H9 (cell line): ENCODE measurements around the gene FAM161A. TPM values are rescaled to one million over a fixed set of nuclear protein-coding genes. Genes with fewer than 3 reads are reported as not detected.

Experiments
- DNase-seq: peaks from one replicate; pipeline ENCODE4 v3.0.0-alpha.2; 2017
- H2AFZ ChIP-seq: one replicate; pipeline ENCODE4 v1.6.1; 2013; ENCODE audit warnings: mild to moderate bottlenecking, low read length, control low read depth, moderate library complexity
- H2AK5ac ChIP-seq: 2 replicates; pipeline ENCODE4 v1.6.1; 2013; ENCODE audit warnings: low read length, control low read depth, mixed read lengths; ENCODE audit not compliant: insufficient read length
- H2BK120ac ChIP-seq: one replicate; pipeline ENCODE4 v1.6.1; 2013; ENCODE audit warnings: low read depth, mild to moderate bottlenecking, low read length, control low read depth, inconsistent platforms; ENCODE audit not compliant: poor library complexity, severe bottlenecking
- H2BK12ac ChIP-seq: 2 replicates; pipeline ENCODE4 v1.6.1; 2013; ENCODE audit warnings: low read length, control low read depth, mixed read lengths, low read depth; ENCODE audit not compliant: insufficient read length
- H2BK15ac ChIP-seq: 2 replicates; pipeline ENCODE4 v1.6.1; 2013; ENCODE audit warnings: low read depth, low read length, control low read depth
- H2BK20ac ChIP-seq: one replicate; pipeline ENCODE4 v1.6.1; 2013; ENCODE audit warnings: low read depth, mild to moderate bottlenecking, low read length, control low read depth, inconsistent platforms; ENCODE audit not compliant: poor library complexity, severe bottlenecking
- H2BK5ac ChIP-seq: 2 replicates; pipeline ENCODE4 v1.6.1; 2013; ENCODE audit warnings: low read length, control low read depth, mixed read lengths; ENCODE audit not compliant: insufficient read length
- H3K14ac ChIP-seq: 2 replicates; pipeline ENCODE4 v1.6.1; 2013; ENCODE audit warnings: low read length, control low read depth; ENCODE audit not compliant: insufficient read depth
- H3K18ac ChIP-seq: 2 replicates; pipeline ENCODE4 v1.6.1; 2013; ENCODE audit warnings: low read depth, mild to moderate bottlenecking, mixed read lengths, low read length, control low read depth; ENCODE audit not compliant: insufficient read length
- H3K23ac ChIP-seq: 2 replicates; pipeline ENCODE4 v1.6.1; 2013; ENCODE audit warnings: low read length, control low read depth, mixed read lengths, low read depth; ENCODE audit not compliant: insufficient read length
- H3K23me2 ChIP-seq: 2 replicates; pipeline ENCODE4 v1.6.1; 2013; ENCODE audit warnings: low read depth, mild to moderate bottlenecking, mixed read lengths, low read length, control low read depth; ENCODE audit not compliant: insufficient read length, poor library complexity, severe bottlenecking
- H3K27ac ChIP-seq: 2 replicates; pipeline ENCODE4 v1.5.1; 2013; ENCODE audit warnings: low read length, control low read depth, mixed read lengths, low read depth; ENCODE audit not compliant: insufficient read length
- H3K27me3 ChIP-seq: 2 replicates; pipeline ENCODE4 v1.6.1; 2013; ENCODE audit warnings: low read length, control low read depth, inconsistent platforms; ENCODE audit not compliant: insufficient read depth
- H3K4ac ChIP-seq: 2 replicates; pipeline ENCODE4 v1.6.1; 2013; ENCODE audit warnings: low read depth, mild to moderate bottlenecking, control low read depth, inconsistent platforms, low read length, moderate library complexity
- H3K4me1 ChIP-seq: 2 replicates; pipeline ENCODE4 v1.6.1; 2013; ENCODE audit warnings: low read length, control low read depth, inconsistent platforms; ENCODE audit not compliant: insufficient read depth
- H3K4me2 ChIP-seq: 2 replicates; pipeline ENCODE4 v1.6.1; 2013; ENCODE audit warnings: low read length, control low read depth, mixed read lengths; ENCODE audit not compliant: insufficient read length, insufficient read depth
- H3K56ac ChIP-seq: 2 replicates; pipeline ENCODE4 v1.6.1; 2013; ENCODE audit warnings: low read depth, mild to moderate bottlenecking, mixed read lengths, low read length, control low read depth; ENCODE audit not compliant: insufficient read length
- H3K79me1 ChIP-seq: 2 replicates; pipeline ENCODE4 v1.6.1; 2013; ENCODE audit warnings: low read depth, mild to moderate bottlenecking, moderate library complexity, low read length, control low read depth, inconsistent platforms; ENCODE audit not compliant: insufficient read depth, poor library complexity, severe bottlenecking
- H3K79me2 ChIP-seq: 2 replicates; pipeline ENCODE4 v1.6.1; 2013; ENCODE audit warnings: low read length, control low read depth, inconsistent platforms; ENCODE audit not compliant: insufficient read depth
- H3K9ac ChIP-seq: 2 replicates; pipeline ENCODE4 v1.6.1; 2013; ENCODE audit warnings: low read length, control low read depth, mixed read lengths; ENCODE audit not compliant: insufficient read length; ENCODE audit errors: extremely low read depth
- H3K9me3 ChIP-seq: one replicate; pipeline ENCODE4 v1.6.1; 2013; ENCODE audit warnings: low read depth, low read length, inconsistent platforms; ENCODE audit not compliant: control insufficient read depth
- H3T11ph ChIP-seq: one replicate; pipeline ENCODE4 v1.6.1; 2013; ENCODE audit warnings: mild to moderate bottlenecking, low read length, control low read depth, inconsistent platforms
- H4K20me1 ChIP-seq: one replicate; pipeline ENCODE4 v1.6.1; 2013; ENCODE audit not compliant: control insufficient read depth, insufficient read length, insufficient read depth
- H4K5ac ChIP-seq: 2 replicates; pipeline ENCODE4 v1.6.1; 2013; ENCODE audit warnings: low read depth, mild to moderate bottlenecking, mixed read lengths, low read length, control low read depth; ENCODE audit not compliant: insufficient read length
- H4K8ac ChIP-seq: replicated peaks from 2 replicates; pipeline ENCODE4 v1.6.1; 2013; ENCODE audit warnings: low read length, control low read depth, mixed read lengths, low read depth; ENCODE audit not compliant: insufficient read length
- H4K91ac ChIP-seq: 2 replicates; pipeline ENCODE4 v1.6.1; 2013; ENCODE audit warnings: low read depth, mild to moderate bottlenecking, moderate library complexity, mixed read lengths, low read length, control low read depth; ENCODE audit not compliant: insufficient read length
- H3K27ac Mint-ChIP-seq, 3 experiments: 2 replicates in 2 of 3; 3 replicates in 1 of 3; pipeline ENCODE4 v1.8.0; 2020 to 2021; ENCODE audit warnings: mixed read lengths in 3 of 3, mild to moderate bottlenecking in 1 of 3, moderate library complexity in 1 of 3
- H3K27me3 Mint-ChIP-seq: 2 replicates; pipeline ENCODE4 v1.8.0; 2021; ENCODE audit warnings: low read depth, mild to moderate bottlenecking, moderate library complexity, mixed read lengths
- H3K36me3 Mint-ChIP-seq, 3 experiments: 2 replicates in 2 of 3; 3 replicates in 1 of 3; pipeline ENCODE4 v1.8.0; 2020 to 2021; ENCODE audit warnings: low read depth in 3 of 3, mixed read lengths in 3 of 3; ENCODE audit not compliant: insufficient read depth in 1 of 3
- H3K4me1 Mint-ChIP-seq, 2 experiments: 2 replicates each; pipeline ENCODE4 v1.8.0; 2020; ENCODE audit warnings: mixed read lengths in 2 of 2
- H3K4me3 Mint-ChIP-seq, 2 experiments: 2 replicates in 1 of 2; 3 replicates in 1 of 2; pipeline ENCODE4 v1.8.0; 2020 to 2021; ENCODE audit warnings: mild to moderate bottlenecking in 2 of 2, mixed read lengths in 2 of 2, moderate library complexity in 1 of 2
- H3K9me3 Mint-ChIP-seq, 2 experiments: 2 replicates in 1 of 2; 3 replicates in 1 of 2; pipeline ENCODE4 v1.8.0; 2020; ENCODE audit warnings: mild to moderate bottlenecking in 2 of 2, mixed read lengths in 2 of 2, moderate library complexity in 1 of 2
- CTCF ChIP-seq: fragments of 200-600 bp; sonication (generic); conservative IDR thresholded peaks from 3 replicates; pipeline ENCODE4 v1.8.0; 2021; ENCODE audit warnings: antibody characterized with exemption, mild to moderate bottlenecking
- WGBS: extraction: QIAGEN DNeasy Blood & Tissue Kit; methylation state at CpG from one replicate; pipeline ENCODE4 v1.1.7; 2013; ENCODE audit warnings: missing lambda C conversion rate, low lambda C conversion rate, mixed read lengths; ENCODE audit not compliant: insufficient read length; ENCODE audit errors: extremely low coverage; 5-methylcytosine and 5-hydroxymethylcytosine counted together
- total RNA-seq: library from RNA; stranded (reverse); gene quantifications from 2 replicates; pipeline ENCODE4 v1.2.1, GENCODE V29; 2021

Gene FAM161A
- total RNA-seq, 1 experiment from 2014 or later: 15.8 TPM

DNA sequence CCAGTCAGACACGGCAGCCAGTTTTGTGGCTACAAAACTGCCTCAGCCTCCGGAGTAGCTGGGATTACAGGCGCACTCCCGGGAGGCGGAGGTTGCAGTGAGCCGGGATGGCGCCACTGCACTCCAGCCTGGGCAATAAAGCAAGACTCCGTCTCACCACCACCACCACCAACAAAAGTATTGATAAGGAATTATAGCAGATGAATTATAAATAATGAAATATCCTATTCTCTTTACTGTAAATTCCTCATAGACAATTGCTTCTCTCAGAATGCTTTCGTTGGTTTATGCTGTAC is 1.4 kb upstream of the FAM161A start:
- Histone ChIP-seq H3K23me2 (peaks cover 4% of the 10 kb centered on the region), H2AK5ac (no peak overlapping the region), H3K79me2 (no peaks in the 10 kb centered on the region), H3K56ac (no peak overlapping the region), H4K8ac (no peak overlapping the region), H3K18ac (peak overlapping the region; percentile 55), H3T11ph (no peak overlapping the region), H2BK12ac (no peak overlapping the region), H2BK15ac (no peak overlapping the region), H4K5ac (no peak overlapping the region), H2BK20ac (no peak overlapping the region), H3K9ac (peak overlapping the region; percentile 72), H3K9me3 (no peaks in the 10 kb centered on the region), H3K27me3 (no peaks in the 10 kb centered on the region), H3K4me1 (no peaks in the 10 kb centered on the region), H4K20me1 (no peaks in the 10 kb centered on the region), H4K91ac (no peak overlapping the region), H2AFZ (peak overlapping the region; percentile 94), H3K4me2 (peak overlapping the region; percentile 78), H3K23ac (no peak overlapping the region), H3K27ac (no peak overlapping the region), H3K4ac (no peak overlapping the region), H2BK5ac (no peak overlapping the region), H3K79me1 (no peaks in the 10 kb centered on the region), H2BK120ac (no peak overlapping the region), H3K14ac (peak overlapping the region; percentile 85; the same call in 1 of the 2 replicates)
- peaks cover 0 to 2% (median 0%) of the 10 kb centered on the region in 3 experiments; a peak in 1 of 7 replicates for H3K36me3 Mint-ChIP-seq
- no peaks in the 10 kb centered on the region for H3K9me3 Mint-ChIP-seq
- DNase-seq: no peak
- H3K4me3 Mint-ChIP-seq: peak overlapping the region; percentile 92 to 96
- no CpG with 5 or more reads among the region's 9 CpGs for WGBS
- peak overlapping the region; percentile 96 to 98 (median 98); a peak in 5 of 7 replicates for H3K27ac Mint-ChIP-seq
- H3K4me1 Mint-ChIP-seq: peaks cover 10 to 15% of the 10 kb centered on the region in 2 experiments
- H3K27me3 Mint-ChIP-seq: no peaks in the 10 kb centered on the region
- TF ChIP-seq CTCF: no peak
